T-helper 2 cell treated with Interferon-gamma antibody and Interleukin-4, amounts not matched to agents 5 μg/mL and 100 μg/mL, for 36 hours (primary cell): ENCODE data around the gene FAM83C.

Experiments
- DNase-seq: peaks from one replicate; pipeline ENCODE4 v3.0.0; 2021; ENCODE audit warnings: low spot score
- H3K27ac Mint-ChIP-seq: one replicate; pipeline ENCODE4 v1.8.0; 2021; ENCODE audit warnings: mild to moderate bottlenecking, mixed read lengths
- H3K27me3 Mint-ChIP-seq: one replicate; pipeline ENCODE4 v1.8.0; 2021; ENCODE audit warnings: low read depth, mixed read lengths
- H3K36me3 Mint-ChIP-seq: one replicate; pipeline ENCODE4 v1.8.0; 2021; ENCODE audit warnings: low read depth, mixed read lengths
- H3K4me1 Mint-ChIP-seq: one replicate; pipeline ENCODE4 v1.8.0; 2021; ENCODE audit warnings: low read depth, mixed read lengths
- H3K4me3 Mint-ChIP-seq: one replicate; pipeline ENCODE4 v1.8.0; 2022; ENCODE audit warnings: mild to moderate bottlenecking, moderate library complexity, mixed read lengths
- H3K9me3 Mint-ChIP-seq: one replicate; pipeline ENCODE4 v1.8.0; 2021; ENCODE audit warnings: mixed read lengths

The FAM83C gene

DNA sequence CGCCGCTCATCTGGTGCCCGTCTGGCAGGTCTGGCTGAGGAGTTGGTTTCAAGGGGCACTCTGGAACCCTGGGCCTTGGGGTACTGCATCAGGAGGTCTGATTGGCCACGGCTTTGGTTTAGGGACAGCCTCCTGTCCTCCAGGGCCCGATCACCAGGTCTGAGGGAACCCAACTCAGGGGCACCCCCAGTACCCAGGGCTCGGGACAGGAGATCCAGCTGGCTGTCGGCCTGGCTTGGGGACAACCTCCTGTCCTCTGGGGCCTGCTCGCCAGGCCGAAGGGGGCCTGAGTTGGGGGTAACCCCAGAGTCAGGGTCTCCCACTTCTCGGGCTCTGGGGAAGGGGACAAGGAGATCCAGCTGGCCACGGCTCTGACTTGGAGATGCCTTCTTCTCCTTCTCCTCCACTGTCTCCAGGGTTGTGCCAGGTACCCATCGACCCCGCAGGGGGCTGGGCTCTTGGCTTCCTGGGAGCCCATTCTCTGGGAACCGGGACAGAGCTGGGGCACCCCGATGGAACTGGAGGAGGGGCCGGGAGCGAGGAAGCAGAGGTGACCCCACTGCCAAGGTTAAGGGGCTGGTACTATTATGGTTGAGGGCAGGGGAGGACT, 5.2 kb downstream of the FAM83C start:
- no peak overlapping the region for H3K27ac Mint-ChIP-seq
- peaks cover 17% of the 10 kb centered on the region for H3K4me1 Mint-ChIP-seq
- no peaks in the 10 kb centered on the region for H3K9me3 Mint-ChIP-seq
- peaks cover 14% of the 10 kb centered on the region for H3K36me3 Mint-ChIP-seq
- H3K4me3 Mint-ChIP-seq: no peak overlapping the region
- no peaks in the 10 kb centered on the region for H3K27me3 Mint-ChIP-seq
- no peak for DNase-seq

DNA sequence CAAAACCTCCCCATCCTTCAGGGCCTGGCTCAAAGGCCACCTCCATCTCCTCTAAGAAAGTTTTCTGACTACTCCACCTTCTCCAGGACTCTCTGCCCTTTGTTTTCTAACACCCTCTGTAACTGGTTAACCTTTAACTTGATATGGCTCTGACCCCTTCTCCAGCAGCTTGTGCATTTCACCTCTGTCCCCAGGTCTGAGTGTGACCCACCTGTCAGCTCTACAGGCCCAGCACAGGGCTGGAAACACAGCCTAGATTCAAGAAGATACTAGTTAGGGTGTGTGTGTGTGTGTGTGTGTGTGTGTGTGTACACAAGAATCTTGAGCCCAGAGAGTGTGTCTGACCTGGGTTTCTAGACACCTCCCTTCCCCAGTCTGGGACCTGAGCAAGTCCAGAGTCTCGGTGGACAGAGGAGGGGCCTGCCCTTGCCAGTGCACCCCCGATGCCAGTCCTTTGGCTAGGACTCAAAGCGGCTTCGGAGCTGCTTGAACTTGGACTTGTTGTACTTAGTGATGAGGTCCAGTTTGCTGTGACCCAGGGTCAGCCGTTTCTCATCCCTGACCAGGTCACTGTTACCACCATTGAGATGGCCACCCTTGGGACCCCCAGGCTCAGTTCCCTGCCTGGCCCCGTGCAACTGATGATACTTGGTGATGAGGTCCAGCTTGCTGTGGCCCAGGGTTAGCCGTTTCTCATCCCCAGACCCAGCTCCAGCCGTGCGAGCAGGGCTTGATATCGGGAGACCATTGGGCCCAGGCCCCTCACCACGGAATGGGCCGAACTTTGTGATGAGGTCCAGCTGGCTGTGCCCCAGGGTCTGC, 5.9 kb downstream of the FAM83C start:
- Mint-ChIP-seq H3K27ac (peak overlapping the region; percentile 78), H3K36me3 (peaks cover 18% of the 10 kb centered on the region), H3K27me3 (no peaks in the 10 kb centered on the region), H3K4me3 (peak overlapping the region; percentile 89), H3K9me3 (no peaks in the 10 kb centered on the region), H3K4me1 (peaks cover 17% of the 10 kb centered on the region)
- DNase-seq: no peak

DNA sequence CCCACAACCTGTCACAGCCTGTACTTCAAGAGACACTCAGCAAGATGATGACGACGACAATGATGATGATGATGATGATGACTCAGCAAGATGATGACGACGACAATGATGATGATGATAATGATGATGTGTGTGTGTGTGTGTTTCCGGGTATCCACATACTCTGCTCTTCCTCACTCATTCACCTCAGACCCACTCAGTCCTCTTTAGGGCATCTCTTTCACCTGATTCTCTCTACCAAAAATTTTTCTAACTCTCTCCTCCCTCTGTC, 6.5 kb downstream of the FAM83C start:
- H3K9me3 Mint-ChIP-seq: no peaks in the 10 kb centered on the region
- peaks cover 17% of the 10 kb centered on the region for H3K4me1 Mint-ChIP-seq
- peak overlapping the region; percentile 89 for H3K4me3 Mint-ChIP-seq
- no peaks in the 10 kb centered on the region for H3K27me3 Mint-ChIP-seq
- no peak for DNase-seq
- peak overlapping the region; percentile 78 for H3K27ac Mint-ChIP-seq
- H3K36me3 Mint-ChIP-seq: peaks cover 18% of the 10 kb centered on the region

DNA sequence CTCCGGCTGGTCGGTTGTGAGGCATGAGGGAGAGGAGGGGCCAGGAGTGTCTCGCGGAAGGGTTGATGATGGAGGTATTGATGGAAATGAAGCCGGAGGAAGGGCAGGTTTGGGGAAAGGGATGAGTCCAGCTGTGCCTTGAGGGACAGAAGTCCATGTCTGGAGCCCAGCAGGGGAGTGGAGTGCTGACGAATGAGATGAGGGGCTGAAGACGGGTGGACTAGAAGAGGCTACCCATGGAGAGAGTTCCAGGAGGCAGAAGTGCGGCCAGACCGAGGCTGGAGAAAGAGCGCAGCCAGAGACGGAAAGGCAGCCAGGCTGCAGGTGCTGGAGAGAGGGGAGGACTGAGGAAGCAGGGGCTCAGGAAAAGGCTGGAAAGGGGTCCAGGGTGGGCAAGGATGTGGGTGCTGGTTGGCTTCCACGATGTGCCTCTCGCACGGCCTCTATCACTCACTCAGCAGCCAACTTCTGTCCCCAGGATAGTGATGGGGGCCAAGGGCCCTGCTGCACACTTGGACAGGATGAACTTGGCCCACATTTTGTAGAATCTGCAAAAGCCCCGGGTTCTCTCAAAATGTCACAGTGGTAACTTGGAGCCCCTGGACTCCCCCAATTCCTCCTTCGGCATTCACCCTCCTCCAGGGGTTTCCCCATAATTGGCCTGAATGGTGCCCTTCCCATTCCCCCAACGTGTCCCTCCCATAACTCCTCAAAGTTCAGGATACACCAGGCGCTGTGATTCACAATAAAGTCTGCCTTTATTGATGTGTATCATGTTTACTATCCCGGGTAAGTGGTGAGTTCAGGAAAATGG, 7.0 kb downstream of the FAM83C start:
- peak overlapping the region; percentile 89 for H3K4me3 Mint-ChIP-seq
- H3K27ac Mint-ChIP-seq: peak overlapping the region; percentile 96
- no peak for DNase-seq
- no peaks in the 10 kb centered on the region for H3K9me3 Mint-ChIP-seq
- H3K4me1 Mint-ChIP-seq: peaks cover 17% of the 10 kb centered on the region
- peaks cover 21% of the 10 kb centered on the region for H3K36me3 Mint-ChIP-seq
- no peaks in the 10 kb centered on the region for H3K27me3 Mint-ChIP-seq

DNA sequence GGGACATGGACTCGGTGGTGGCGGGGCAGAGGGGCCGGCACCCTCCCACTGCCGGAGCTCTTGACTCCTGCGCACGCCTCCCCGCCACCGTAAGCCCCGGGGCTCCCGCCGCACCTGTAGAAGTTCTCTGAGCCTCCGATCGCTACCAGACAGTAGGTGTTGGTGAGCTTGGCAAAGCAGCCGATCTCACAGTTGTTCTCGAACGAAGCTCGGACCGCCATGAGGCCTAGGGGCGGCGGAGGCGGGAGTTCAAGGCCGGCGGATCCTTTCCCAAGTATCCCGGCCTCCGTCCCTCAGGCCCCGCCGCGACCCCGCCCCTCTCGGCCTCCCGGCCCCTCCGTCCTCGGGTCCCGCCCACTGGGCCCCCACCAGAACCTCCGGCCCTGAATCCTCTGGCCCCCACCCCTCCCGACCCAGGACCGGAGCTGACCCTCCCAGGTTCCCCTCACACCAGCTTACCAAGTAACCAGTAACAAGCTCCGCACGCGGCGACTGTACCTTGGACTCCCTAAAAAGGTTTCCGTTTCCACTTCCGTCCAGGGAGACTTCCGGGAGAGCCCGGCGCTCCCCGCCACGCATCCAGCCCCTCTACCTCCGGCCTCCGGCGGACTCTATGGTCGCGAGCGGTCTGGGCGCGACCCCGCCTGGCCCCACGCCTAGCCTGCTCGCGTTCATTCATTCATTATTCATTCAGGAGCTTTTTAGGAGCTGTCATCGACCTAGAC, 7.8 kb downstream of the FAM83C start, which contains the start of gene EIF6:
EIF6 (minus strand) TSS at position 506 of the 725 bp plus-strand sequence; CDS start at position 221, 285 bp downstream.
- Mint-ChIP-seq H3K36me3 (peaks cover 28% of the 10 kb centered on the region), H3K27me3 (no peaks in the 10 kb centered on the region), H3K4me3 (peak within 1 kb of the TSS; percentile 89), H3K27ac (peak within 1 kb of the TSS; percentile 96), H3K9me3 (no peaks in the 10 kb centered on the region), H3K4me1 (peaks cover 17% of the 10 kb centered on the region)
- DNase-seq: peak; percentile 77

DNA sequence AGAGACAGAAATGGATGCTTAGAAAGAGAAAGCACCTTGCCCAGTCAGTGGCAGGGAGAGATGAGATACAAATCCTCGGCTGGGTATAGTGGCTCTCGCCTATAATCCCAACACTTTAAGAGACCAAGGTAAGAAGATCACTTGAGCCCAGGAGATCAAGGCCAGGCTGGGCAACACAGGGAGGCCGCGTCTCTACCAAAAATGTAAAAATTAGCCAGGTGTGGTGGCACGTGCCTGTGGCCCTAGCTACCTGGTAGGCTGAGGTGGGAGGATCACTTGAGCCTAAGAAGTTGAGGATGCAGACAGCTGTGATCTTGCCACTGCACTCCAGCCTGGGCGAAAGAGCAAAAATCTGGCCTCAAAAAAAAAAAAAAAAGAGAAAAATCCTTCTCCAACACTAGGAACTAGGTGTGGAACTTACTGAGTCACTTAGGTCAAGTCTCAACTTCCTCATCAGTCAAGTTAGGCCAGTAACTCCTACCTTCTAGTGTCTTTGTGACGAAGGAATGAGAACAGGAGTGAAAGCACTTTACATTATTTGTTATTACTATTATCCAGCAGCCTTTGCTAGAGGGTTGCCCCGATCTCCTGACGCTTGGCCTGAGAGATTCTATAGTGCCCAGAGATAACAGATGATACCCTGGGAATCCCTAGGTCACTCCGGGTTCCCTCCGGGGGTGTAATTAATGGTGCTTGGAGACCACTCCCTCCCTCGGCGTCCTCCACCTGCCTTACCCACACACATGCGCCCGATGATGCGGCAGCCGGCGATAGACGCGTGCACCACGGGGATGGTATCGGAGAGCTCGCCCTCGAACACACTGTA, 8.6 kb downstream of the FAM83C start:
- DNase-seq: no peak
- peaks cover 36% of the 10 kb centered on the region for H3K36me3 Mint-ChIP-seq
- no peaks in the 10 kb centered on the region for H3K27me3 Mint-ChIP-seq
- peaks cover 19% of the 10 kb centered on the region for H3K4me1 Mint-ChIP-seq
- H3K27ac Mint-ChIP-seq: peak overlapping the region; percentile 96
- H3K4me3 Mint-ChIP-seq: peak overlapping the region; percentile 89
- H3K9me3 Mint-ChIP-seq: no peaks in the 10 kb centered on the region

DNA sequence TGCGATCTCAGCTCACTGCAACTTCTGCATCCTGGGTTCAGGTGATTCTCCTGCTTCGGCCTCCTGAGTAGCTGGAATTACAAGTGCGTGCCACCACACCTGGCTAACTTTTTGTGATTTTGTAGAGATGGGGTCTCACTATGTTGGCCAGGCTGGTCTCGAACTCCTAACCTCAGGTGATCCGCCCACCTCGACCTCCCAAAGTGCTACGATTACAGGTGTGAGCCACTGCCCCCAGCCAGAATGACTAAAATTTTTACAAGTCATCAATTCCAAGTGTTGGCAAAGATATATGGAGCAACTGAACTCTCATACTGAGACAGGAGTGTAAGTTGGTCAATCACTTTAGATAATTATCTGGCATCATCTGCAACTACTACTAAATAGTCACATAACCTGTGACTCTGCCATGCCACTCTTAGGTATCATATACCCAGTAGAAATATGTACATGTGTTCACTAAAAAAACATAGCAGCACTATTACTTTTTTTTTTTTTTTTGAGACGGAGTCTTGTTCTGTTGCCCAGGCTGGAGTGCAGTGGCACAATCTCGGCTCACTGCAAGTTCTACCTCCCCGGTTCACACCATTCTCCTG, 10.6 kb downstream of the FAM83C start:
- H3K27ac Mint-ChIP-seq: no peak overlapping the region
- no peaks in the 10 kb centered on the region for H3K27me3 Mint-ChIP-seq
- H3K4me1 Mint-ChIP-seq: peaks cover 24% of the 10 kb centered on the region
- no peaks in the 10 kb centered on the region for H3K9me3 Mint-ChIP-seq
- H3K4me3 Mint-ChIP-seq: no peak overlapping the region
- H3K36me3 Mint-ChIP-seq: peaks cover 47% of the 10 kb centered on the region
- DNase-seq: no peak

DNA sequence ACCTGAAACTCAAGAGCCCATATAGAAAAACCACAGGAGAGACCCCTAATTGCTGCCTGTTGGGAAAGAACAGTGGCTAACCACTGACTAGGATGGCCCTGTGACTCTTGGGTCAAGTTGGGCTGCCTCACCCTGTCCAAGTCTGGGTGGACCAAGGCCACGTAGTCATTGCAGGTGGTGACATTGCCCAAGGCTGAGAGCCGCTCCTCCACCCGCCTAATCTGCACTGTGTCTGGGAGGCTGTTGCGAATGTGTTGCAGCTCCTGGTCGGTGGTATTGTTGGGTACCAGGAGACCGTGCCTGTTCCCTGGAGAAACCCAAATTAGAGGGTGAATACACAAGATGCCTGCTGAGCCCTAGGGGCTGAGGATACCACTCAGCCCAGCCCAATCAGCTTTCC, 11.7 kb downstream of the FAM83C start:
- peaks cover 47% of the 10 kb centered on the region for H3K36me3 Mint-ChIP-seq
- no peak overlapping the region for H3K4me3 Mint-ChIP-seq
- no peaks in the 10 kb centered on the region for H3K27me3 Mint-ChIP-seq
- no peak overlapping the region for H3K27ac Mint-ChIP-seq
- H3K4me1 Mint-ChIP-seq: peaks cover 24% of the 10 kb centered on the region
- no peaks in the 10 kb centered on the region for H3K9me3 Mint-ChIP-seq
- no peak for DNase-seq

DNA sequence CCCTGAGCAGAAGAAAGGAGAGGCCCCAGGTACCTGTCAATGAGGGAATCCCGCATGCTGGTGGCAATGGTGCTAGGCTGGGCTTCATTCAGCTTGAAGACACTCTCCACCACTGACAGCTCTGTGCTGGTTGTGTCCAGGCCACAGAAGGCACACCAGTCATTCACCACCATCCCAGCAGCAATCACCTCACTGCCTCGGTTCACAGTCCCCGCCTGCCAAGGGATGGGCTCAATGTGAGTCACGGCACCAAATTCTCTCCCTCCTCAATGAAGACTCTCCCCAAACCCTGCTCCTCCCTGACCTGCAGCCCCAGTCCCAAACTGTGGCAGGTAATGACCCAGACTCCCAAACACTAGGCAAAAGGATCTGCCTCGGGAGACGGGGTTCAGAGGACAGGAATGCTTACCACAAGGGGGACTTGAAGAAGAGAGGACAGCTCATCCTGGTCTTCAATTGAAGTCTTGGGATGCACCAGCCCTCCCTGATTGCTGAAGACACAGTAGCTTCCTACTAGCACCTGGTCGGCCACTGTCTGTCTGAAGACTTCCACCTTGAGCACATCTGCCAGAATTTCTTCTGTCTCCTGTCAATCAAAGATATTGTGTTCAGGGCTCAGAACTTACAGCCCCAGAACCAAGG, 12.6 kb downstream of the FAM83C start:
- Mint-ChIP-seq H3K27me3 (no peaks in the 10 kb centered on the region), H3K4me1 (peaks cover 19% of the 10 kb centered on the region), H3K27ac (peak overlapping the region; percentile 29), H3K4me3 (no peak overlapping the region), H3K36me3 (peaks cover 46% of the 10 kb centered on the region), H3K9me3 (no peaks in the 10 kb centered on the region)
- no peak for DNase-seq

DNA sequence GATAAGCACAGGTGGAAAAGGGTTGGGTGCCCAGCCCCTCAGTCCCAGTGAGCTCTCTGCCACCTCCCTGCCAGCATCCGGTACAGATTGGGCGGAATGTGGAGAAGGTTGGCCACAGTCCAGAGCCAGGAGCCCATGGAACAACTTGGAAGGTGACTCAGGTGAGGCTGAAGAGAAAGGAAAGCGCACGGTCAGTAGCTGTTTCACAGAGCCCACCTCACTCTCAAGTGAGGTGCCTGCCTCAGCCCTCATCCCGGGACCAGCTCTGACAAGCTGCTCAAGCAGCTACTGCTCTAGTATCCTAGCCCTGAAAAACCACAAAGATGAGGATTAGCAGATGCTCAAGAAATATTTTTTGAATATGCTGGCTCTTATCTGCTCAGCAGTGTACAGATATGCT, 13.2 kb downstream of the FAM83C start:
- H3K27me3 Mint-ChIP-seq: no peaks in the 10 kb centered on the region
- H3K4me1 Mint-ChIP-seq: peaks cover 19% of the 10 kb centered on the region
- peak overlapping the region; percentile 29 for H3K27ac Mint-ChIP-seq
- no peak overlapping the region for H3K4me3 Mint-ChIP-seq
- no peak for DNase-seq
- H3K9me3 Mint-ChIP-seq: no peaks in the 10 kb centered on the region
- H3K36me3 Mint-ChIP-seq: peaks cover 44% of the 10 kb centered on the region

DNA sequence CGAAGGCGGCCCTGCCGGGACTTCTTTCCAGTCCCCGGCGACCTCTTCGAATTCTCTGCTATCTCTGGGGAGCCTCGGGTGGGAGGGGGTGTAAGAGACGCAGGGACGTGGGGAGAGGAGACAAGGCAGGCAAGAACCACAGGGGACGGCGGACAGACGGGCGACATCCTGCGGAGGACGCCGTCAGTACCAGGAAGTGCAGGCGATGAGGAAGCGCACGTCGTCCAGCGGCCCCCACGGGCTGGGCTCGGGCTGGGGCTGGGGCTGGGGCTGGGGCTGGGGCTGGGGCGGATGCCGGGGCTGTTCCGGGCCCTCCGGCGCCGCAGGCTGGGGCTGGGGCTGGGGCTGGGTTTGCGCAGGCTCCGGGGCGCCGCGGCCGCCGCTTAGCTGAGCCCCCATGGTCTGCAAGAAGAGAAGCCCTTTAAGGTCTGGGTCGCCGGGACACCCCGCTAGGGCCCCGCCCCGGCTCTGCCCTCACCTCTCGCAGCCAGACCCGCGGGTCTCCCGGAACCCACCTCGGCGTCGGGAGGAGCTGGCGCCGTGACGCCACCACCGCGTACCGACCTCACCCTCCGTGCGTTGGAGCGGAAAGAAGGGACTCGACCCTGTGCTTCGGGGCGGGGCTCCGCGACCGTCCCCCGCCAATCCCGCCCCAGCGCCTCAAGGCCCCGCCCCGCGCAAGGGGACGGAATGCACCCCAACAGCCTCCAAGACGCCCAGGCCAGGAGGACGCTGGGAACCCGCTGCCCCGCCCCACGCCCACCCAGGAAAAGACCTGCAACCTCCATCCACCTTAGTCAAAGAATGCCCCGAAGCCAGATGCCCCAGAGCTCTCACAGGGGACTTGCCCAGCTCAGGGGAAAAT, 14.5 kb downstream of the FAM83C start, which contains the start of gene MMP24OS:
MMP24OS (minus strand) TSS at position 592 of the 865 bp plus-strand sequence; CDS start at position 399, 193 bp downstream.
- peaks cover 11% of the 10 kb centered on the region for H3K4me1 Mint-ChIP-seq
- peak within 1 kb of the TSS; percentile 99 for H3K4me3 Mint-ChIP-seq
- H3K27me3 Mint-ChIP-seq: no peaks in the 10 kb centered on the region
- peak; percentile 89 for DNase-seq
- H3K36me3 Mint-ChIP-seq: peaks cover 38% of the 10 kb centered on the region
- no peaks in the 10 kb centered on the region for H3K9me3 Mint-ChIP-seq
- peak within 1 kb of the TSS; percentile 99 for H3K27ac Mint-ChIP-seq
